ENCODE results near the gene MRPL47.
"Not testable (repeated sequence)": the region's sequence is repeated elsewhere in the genome, so short reads cannot be mapped to it uniquely, and the experiment has no call there.

Gene MRPL47

DNA sequence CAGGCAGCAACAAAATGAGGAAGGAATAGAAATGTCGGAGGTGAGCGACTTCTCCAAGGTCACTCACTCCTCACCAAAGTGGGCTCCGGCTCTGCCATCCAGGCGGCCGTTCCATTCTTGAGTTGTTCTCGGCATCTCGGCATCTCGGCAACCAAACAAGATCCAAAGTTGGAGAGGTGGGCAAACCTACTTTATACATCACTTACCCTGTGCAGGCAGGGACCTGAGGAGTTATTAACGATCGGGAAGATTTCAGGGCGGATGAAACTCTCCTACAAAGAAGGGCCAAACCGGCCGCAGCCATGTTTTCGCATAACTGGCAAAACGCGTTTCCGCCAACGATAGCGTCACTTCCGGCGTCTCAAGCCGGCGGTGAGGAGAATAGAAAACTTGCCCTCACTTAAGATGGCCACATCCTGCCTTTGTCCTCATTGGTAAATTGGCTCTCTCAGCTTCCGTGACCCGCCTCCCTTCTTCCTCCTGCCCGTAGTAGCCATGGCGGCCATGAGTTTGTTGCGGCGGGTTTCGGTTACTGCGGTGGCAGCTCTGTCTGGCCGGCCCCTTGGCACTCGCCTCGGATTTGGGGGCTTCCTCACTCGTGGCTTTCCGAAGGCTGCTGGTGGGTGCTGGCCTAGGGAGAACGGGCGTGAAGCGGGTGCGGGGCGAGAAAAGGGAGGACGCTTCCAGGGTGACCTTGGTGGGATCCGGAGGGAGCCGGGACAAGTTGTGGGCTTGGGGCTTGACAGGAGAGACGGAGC lies at the start of gene MRPL47, which contains the start of gene NDUFB5:
TSS of gene MRPL47 (minus strand) at position 318 of the 758 bp plus-strand sequence. CDS start at position 304, 14 bp downstream.
TSS of gene NDUFB5 (plus strand) at position 474 of the 758 bp plus-strand sequence. CDS start at position 496, 22 bp downstream.
- DNase-seq (ENCODE audit: low spot score): peak; percentile 99

DNA sequence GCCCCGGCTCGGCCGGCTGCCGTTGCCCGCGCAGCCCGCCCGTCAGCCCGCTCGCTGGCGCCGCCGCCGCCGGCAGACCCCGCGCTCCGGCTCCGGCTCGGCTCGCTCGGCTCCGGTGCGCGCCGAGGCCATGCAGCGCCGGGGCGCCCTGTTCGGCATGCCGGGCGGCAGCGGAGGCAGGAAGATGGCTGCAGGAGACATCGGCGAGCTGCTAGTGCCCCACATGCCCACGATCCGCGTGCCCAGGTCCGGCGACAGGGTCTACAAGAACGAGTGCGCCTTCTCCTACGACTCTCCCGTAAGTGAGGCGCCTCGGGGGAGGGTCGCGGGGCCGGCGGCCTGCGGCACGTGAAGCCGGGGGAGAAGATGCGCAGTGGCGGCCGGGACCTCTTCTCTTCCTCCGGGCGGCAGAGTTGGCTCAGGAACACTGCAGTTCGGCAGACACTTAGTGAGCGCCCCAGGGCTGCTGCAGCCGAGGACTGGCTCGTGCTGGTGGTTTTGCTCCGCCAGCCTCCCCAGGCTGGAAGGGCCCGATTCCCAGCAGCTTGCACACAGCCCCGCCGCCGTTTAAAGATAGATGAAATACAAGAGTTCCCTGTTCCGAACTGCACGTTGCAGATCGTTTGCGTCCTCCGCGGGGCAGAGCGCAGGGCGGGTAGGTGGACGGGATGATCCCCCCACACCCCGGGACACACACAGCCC lies 48.8 kb upstream of the MRPL47 start:
- DNase-seq (ENCODE audit: low spot score): peak; percentile 78

DNA sequence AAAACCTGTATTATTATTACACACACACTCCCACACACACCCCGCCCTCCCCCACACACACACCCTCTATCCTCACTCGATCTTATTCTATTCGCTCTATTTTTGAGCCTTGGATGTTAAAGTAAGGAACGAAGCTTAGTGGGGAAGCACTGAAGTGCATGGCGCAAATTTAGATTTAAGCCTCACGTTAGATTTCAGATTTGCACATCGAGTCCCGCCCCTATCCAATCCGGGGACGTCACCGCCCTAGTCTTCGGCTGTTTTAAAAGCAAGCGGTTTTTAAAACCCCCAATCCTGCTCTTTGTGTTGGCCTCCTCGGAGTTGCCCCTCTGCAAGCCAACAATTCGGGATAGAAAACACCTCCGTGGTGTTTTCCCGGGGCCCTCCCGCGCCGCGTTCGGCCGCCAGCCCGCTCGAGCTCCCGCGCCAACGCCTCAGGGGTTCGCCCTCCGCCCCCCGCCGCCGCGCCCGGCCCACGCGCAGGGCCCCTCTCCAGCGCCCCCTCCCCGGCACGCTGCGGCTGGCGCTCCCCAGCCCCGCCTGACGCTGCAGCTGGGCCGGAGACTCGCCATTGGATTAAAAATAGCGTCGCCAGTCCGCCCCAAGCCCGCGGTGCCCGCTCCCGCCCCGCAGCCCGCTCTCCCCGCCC lies 48.1 kb upstream of the MRPL47 start, which contains the start of gene USP13:
TSS of gene USP13 (plus strand) at position 594 of the 649 bp plus-strand sequence. CDS start 186 bp downstream, outside the sequence.
- DNase-seq (ENCODE audit: low spot score): peak; percentile 72

DNA sequence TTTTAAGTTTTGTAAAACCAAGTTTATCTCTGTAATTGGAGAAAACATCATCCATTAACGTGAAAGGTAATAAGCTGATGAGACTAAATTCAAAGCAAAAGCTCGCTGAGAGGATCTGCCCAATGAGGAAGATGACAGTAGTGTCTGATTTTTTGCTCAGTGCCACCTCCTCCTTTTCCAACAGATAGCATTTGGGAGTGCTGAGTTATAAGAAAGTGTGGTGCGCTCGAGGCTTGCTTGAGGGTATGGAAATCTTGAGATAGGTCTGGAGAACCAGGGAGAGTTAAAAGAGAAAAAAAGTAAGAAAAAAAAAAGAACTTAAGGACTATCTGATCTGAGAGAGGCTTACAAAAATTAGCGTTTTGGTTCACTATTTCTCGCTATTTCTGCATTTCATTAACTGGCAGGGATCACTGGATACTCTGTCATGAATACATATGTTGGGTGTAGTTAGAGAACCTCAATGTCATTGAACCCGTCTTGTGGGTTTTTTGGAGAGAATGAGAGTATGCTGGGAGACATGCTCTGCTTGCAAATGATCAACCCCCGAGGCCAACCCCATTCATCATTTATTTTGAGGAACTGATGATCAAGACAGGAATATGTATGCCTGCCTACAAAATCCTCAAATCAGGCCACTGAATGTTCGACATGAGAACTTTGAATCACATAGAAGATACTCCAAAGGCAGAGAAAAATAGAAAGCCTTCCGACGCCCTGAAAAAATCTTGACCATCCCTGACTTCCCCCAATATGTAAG lies 47.4 kb upstream of the MRPL47 start:
- DNase-seq (ENCODE audit: low spot score): peak; percentile 31

DNA sequence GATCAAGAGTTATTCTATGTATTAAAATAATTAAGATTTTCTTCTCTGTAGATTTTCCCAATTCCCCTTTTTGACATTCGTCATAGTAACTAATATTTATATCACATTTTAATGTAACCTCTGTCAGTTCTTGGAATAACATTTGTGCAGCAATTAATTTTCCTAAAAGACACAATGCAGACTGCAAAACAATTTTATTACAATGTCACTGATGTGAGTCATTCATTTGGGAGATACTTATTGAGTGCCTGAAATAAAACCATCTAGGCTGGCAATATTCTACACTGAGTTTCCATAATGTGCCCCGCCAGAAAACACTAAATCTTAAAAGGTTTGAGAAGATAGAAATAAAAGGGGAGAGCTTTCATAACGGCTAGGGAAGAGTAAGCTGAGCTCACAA lies 41.7 kb upstream of the MRPL47 start:
- DNase-seq (ENCODE audit: low spot score): no peak

DNA sequence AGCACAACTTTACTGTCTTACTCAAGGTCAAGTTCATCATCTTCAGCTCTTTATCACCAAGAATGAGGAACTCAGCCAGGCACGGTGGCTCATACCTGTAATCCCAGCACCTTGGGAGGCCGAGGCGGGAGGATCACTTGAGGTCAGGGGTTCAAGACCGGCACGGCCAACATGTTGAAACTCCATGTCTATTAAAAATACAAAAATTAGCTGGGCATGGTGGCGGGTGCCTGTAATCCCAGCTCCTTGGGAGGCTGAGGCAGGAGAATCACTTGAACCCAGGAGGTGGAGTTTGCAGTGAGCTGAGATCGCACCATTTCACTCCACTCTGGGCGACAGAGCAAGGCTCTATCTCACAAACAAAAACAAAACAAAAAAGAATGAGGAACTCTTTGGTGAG lies 39.4 kb upstream of the MRPL47 start:
- DNase-seq (ENCODE audit: low spot score): not testable (repeated sequence)

DNA sequence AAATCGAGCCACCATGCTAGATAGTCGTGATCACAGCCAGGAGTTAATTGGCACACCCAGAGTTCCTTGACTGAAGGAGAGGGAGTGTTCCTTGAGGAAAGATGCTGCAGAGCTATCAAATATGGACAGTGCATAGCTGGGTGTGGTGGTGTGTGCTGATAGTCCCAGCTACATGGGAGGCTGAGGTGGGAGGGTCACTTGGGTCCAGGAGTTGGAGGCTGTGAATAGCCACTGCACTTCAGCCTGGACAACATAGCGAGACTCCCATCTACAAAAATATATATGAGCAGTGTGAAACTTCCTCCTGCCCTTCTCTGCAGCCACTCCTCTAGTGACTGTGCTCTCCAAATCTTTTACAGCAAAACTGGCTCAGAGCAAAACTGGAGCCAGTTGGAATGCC lies 38.4 kb upstream of the MRPL47 start:
- DNase-seq (ENCODE audit: low spot score): no peak

DNA sequence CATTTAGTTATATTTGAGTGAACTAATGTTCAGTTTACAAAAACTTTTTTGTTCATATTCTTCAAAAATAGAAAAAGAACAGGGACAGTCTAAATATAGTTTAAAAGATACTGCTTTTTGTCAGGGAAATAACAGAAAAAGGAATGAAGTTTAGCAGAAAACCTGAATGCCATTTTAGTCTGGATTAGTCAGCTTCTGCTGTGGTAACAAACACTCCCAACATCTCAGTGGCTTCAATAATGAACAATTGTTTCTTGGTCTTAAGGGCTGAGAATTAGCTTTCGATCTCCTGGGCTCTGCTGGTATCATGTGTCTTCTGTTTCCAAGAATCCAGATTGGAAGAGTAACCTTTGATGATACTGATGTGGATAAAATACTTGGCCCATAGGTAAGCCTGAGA lies 36.0 kb upstream of the MRPL47 start:
- DNase-seq (ENCODE audit: low spot score): no peak

DNA sequence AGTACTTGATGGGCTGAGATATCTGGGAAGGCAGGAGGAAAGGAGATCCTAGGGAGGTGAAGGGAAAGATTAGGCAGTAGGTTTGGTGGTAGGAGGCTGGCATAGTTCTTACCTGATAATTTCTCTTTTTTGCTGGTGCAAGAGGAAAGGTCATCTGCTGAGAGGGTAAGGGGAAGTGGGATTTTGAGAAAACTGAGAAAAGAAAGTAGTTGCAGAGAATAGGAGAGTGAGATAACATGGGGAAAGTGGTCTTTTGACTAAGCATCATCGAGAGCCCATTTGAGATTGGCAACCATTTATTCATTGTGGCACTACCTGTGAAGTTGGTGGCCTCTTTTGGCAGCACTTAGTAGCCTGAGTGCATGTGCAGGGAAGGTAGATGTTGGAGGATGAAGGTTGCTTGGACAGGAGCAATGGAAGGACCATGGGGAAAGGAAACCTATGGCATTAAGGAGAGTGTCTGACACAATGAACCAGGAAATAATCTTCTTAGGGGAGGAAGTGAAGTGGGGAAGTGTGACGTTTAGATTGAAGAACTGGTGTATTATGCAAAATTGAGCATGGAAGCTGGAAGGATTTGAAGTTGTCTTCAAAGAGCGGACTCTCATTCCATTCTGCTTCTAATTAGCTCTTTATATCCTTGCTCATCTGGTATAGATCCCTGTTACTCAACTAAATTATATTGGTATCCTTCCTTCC lies 26.5 kb upstream of the MRPL47 start:
- no peak for DNase-seq (ENCODE audit: low spot score)

DNA sequence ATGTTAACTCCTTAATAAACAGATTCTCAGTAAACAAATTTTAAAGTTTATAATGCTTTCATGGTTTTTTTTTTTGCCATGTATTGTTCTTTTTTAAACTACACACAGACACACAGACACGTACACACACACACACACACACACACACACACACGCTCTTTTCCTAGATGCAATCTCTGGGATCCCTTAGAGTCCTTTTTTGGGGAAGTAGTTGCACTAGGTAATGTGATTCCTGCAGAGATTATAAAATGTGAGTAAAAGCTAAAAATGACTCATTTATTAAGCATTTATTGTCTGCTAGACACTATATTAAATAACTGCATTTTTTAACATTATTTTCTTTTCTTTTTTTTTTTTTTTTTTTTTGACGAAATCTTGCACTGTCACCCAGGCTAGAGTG lies 20.0 kb upstream of the MRPL47 start:
- DNase-seq (ENCODE audit: low spot score): no peak

DNA sequence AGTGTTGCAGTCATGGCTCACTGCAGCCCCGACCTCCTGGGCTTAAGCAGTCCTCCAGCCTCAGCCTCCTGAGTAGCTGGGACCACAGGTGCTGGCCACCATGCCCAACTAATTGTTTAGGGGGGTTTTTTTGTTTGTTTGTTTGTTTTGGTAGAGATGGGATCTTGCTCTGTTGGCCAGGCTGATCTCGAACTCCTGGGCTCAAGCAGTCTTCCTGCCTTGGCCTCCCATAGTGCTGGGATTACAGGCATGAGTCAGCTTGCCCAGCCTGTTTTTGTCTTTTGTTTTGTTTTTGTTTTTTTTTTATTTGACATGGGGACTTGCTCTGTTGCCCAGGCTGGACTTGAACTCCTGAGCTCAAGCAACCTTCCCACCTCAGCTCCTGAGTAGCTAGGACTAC lies 17.6 kb upstream of the MRPL47 start:
- no peak for DNase-seq (ENCODE audit: low spot score)

DNA sequence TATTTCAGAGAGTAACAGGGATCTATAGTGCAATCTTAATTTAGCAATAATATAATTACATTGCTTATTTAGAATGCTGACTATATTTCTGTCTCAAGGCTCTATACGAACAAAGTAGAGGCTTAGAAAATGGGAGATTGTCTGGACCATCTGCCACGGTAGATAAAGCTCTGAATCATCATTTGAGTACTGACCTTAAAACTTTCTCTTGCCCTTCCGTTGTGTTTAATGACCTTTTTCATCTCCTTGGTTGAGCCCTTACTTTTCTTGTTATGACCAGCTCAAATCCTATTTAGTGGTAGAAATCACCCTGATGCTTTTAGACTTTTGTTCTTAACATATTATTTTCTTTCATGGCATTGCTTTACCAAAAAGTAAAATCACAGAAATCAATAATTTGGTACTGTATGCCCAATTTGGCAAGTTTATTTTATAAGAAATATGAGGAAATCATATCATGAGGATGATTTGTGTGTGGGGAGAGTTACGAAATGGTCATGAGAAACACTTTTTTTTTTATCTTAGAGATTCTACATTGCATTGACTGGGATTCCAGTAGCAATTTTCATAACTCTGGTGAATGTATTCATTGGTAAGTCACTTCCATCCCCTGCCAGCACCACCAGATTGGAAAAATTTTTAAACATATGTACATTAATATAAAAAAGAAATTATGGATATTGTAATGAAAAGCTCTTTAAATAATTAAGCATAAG lies 11.2 kb upstream of the MRPL47 start:
- no peak for DNase-seq (ENCODE audit: low spot score)

DNA sequence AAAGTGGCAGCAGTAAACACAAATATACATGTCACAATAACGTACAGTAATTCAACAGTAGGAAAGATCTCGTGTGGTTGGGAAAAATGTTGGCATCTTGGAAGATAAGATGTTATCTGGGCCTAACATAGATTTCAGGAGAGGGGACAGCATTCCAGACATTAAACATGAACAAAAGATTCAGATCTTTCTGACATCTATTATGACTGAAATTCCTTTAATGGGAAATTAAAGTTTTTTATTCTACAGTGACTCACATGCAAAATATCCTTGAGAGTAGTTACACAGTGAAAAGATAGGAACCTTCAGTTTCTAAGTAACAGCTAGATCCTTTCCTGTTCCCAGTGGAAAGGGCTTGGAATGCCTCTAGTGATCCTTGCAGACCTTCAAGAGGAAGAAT lies 9.4 kb upstream of the MRPL47 start:
- no peak for DNase-seq (ENCODE audit: low spot score)

DNA sequence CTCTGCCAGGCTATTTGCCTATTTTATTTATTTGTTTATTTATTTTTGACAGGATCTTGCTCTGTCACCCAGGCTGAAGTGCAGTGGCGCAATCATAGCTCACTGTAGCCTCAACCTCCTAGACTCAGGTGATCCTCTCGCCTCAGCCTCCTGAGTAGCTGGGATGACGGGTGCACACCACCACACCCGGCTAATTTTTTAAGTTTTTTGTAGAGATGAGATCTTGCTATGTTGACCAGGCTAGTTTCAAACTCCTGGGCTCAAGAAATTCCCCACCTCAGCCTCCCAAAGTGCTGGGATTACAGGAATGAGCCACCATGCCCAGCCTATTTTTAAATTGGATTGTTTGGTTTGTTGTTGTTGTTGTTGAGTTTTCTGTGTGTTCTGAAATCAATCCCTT lies 5.6 kb upstream of the MRPL47 start:
- no peak for DNase-seq (ENCODE audit: low spot score)

DNA sequence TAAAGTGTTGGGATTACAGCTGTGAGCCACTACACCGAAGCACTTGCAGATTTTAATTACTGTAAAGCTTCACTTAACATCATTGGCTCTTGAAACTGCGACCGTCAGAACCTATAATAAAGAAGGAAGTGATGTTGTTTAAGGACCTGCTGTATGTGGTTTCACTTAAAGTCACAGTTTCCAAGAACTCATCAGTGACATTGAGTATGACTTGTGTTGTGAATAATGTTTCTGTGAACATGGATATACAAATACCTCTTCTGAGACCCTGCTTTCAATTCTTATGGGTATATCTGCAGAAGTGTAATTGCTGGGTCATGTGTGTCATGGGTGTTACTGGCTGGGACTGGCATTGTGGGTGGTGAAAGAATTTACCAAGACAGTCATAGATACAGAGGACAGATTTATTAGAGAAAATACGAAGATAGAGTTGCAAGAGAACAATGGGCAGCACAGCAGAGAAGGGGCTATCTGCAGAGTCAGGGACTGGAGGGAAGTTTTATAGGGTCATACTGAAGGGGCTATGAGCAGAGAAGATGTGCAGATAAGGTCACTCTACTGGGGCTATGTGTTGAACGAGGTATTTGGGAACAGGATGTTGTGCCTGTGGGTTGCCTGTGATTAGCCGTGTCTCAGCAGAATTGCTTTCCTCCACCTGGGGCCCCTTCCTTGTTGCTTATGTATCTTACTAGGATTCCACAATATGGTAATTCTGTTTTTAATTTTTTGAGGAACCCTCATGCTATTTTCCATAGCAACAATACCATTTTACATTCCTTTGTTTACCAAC lies 4.7 kb upstream of the MRPL47 start:
- DNase-seq (ENCODE audit: low spot score): no peak

DNA sequence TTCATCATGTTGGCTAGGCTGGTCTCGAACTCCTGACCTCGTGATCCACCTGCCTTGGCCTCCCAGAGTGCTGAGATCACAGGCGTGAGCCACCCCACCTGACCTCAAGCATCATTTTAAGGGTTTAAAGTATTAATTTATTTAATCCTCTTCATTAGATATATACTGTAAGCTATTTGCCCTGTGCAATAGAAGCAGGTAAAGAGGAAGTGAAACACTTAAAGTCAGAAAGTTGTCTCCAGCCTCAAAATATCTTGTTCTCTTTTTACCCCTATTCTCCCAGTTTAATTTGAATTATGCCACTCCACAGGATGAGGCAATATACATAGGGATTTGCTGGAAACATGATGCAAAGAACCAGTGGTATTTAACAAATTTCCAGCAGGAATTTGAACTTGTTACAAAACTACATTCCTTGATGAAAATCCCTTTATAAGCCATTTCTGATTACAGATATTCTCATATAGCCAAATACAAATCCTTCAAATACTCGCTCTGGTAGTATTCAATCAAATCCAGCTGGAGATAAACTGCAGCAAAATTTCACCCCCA lies 2.2 kb upstream of the MRPL47 start:
- DNase-seq (ENCODE audit: low spot score): no peak

DNA sequence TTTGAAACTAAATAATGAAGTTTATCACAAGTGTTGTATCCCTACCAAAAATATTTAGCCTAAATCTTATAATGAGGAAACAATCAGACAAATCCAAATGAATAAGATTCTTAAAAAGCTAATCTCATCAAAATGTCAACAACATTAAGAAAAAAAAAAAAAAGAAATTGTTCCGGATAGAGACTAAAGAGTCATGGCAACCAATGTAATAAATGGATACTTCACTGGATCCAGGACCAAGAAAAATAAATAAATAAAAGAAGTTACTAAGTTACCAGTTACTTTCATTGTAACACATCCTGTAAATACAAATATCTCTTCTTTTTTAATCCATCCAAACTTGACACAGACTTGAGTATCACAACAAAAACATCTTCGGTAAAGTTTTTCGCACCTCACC lies 607 bp downstream of the MRPL47 start:
- DNase-seq (ENCODE audit: low spot score): no peak

DNA sequence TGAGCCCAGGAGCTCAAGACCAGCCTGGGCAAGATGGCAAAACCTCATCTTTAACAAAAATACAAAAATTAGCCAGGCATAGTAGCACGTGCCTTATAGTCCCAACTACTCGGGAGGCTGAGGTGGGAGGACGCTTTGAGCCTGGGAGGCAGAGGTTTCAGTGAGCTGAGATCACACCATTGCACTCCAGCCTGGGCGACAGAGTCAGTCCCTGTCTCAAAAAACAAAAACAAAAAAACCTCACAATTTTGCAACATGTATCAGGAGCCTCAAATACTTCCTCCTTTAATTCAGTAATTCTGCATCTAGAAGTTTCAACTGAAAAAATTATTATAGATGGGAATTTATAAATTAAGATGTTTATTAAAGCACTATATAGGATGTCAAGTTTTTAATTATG lies 1.1 kb downstream of the MRPL47 start:
- DNase-seq (ENCODE audit: low spot score): no peak

DNA sequence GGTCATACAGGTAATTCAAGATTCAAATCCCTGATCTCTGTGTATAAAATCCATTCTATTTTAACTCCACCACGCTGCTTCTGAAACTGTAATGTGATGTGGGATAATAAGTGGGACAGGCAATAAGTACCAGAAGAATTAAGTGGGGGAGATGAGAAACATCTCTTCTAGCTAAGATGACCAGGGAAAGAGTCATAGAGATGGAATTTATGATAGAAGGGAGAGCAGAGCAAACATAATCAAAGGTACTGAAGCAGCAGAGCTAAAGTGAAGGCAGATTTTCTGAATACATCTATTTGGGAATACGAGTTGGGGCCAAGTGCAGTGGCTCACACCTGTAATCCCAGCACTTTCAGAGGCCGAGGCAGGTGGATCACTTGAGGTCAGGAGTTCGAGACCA lies 4.9 kb downstream of the MRPL47 start:
- DNase-seq (ENCODE audit: low spot score): no peak

DNA sequence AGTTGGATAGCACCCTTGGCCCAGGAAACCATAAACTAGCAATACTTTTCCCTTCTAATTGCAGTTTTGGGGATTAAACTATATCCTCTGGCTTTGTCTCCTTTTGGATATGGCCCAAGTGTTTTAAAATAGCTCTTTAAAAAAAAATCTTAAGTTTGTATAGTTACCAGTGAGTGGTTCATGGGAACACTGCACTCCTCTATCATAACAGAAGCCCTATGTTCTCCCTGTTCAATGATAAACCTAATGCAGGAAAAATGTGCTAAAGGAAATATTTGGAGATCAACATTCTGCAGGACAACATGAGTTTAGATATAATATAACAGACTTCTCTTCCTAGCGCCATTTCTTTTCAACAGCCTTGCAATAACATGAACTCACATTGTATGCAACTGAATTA lies 13.1 kb downstream of the MRPL47 start:
- no peak for DNase-seq (ENCODE audit: low spot score)

All from cerebellar cortex (tissue), 1 donor.